GM18526 (cell line): ENCODE data around the gene APLP2.

Source experiments
- POLR2A ChIP-seq: IDR thresholded peaks from 3 replicates; pipeline ENCODE4 v1.6.1; 2011; ENCODE audit not compliant: insufficient read length; ENCODE audit errors: extremely low read depth

APLP2 gene

DNA sequence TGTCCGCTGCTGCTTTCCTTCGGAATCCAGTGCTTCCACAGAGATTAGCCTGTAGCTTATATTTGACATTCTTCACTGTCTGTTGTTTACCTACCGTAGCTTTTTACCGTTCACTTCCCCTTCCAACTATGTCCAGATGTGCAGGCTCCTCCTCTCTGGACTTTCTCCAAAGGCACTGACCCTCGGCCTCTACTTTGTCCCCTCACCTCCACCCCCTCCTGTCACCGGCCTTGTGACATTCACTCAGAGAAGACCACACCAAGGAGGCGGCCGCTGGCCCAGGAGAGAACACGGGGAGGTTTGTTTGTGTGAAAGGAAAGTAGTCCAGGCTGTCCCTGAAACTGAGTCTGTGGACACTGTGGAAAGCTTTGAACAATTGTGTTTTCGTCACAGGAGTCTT, 74.4 kb downstream of the APLP2 start:
- TF ChIP-seq POLR2A: no peak

DNA sequence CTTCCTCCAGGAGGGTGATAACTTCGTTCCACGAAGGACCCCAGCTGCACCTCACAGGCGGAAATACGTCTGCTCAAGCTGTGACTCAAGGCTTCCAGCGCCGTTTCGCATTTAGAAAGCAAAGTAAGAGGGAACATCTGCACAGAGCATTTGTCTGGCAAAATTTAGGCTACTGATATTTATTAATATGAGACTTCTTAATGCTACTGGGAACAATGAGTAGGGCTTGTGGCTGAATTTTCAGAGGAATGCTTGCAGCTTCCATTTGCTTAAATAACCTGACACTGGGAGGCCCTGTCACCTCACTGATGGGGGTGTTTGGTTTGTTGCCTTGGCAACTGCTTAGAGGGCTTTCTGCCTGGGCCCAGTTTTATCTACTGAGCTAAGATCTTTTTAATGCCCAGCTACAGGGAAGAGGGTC, 75.2 kb downstream of the APLP2 start:
- TF ChIP-seq POLR2A: no peak

DNA sequence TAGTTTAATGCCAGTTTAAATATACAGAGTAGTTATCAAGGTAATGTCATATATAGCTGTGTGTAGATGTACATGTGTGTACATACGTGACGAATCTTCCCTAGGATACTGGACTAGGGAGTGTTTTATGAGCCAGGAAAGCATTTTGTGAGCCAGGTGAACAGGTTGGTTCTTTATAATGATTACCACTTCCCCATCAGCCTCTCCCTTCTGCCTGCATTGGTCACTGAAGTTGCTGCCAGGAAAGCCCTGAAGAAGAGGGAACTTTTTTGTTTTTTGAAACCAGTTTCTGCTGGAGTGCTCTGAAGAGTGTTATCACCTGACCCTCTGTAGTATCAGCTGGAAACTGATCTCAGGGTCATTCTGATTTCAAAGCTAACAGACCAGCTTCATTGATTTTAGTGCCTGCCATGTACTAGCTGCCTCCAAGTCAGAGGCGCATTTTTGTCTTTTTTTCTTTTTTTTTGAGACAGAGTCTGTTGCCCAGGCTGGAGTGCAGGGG, 75.7 kb downstream of the APLP2 start:
- TF ChIP-seq POLR2A: no peak

DNA sequence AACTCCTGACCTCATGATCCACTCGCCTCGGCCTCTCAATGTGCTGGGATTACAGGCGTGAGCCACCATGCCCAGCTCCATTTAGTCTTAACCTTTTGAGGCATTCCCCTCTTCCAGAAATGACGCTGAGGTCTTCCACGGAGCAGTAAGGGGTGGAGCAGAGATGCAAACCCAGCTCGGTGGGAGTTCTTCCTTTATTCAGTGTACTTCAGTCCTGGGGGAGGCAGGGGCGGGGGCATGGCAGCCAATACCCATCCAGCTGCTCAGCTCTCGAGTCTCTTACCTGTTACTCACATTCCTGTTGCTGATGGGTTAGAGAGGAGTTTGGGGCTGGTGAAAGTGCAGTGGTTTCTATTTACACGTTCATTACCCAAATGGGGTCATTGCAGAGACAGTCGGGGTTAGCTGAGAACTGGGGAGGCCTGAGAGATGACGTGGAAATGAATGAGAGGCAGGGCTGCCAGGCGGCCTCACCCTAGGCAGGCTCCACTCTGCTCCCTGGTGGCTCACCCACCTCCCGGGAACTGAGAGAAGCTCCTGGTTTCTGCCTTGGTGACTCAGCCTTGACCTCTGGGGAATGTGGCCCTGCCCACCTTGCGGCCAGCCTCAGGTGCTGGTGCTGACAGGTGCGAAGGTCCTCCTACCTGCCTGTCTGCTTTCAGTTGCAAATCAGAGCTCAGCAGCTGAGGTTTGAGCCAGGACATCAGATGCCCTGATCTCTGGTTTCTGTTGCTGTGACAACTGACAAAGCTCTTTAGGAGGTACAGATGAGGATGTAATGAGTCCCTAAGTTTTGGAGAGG, 76.5 kb downstream of the APLP2 start:
- TF ChIP-seq POLR2A: no peak

DNA sequence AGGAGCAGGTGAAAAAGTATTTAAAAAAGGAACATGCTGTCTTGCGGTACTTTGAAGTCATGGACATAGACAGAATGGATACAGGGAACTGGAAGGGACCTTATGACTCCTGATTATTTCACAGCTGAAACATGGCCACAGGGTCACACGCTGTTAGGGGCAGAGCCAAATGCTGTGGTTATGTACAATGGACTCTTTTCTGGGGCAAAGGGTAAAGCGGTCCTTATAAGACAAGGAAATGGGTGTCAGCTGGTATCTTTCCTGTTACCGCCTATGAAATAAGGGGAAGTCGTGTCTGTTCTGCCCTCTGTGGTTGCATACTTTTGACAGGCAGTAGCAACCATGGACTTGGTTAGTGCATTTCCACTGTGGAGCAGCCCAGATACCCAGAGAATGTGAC, 77.1 kb downstream of the APLP2 start:
- TF ChIP-seq POLR2A: no peak

DNA sequence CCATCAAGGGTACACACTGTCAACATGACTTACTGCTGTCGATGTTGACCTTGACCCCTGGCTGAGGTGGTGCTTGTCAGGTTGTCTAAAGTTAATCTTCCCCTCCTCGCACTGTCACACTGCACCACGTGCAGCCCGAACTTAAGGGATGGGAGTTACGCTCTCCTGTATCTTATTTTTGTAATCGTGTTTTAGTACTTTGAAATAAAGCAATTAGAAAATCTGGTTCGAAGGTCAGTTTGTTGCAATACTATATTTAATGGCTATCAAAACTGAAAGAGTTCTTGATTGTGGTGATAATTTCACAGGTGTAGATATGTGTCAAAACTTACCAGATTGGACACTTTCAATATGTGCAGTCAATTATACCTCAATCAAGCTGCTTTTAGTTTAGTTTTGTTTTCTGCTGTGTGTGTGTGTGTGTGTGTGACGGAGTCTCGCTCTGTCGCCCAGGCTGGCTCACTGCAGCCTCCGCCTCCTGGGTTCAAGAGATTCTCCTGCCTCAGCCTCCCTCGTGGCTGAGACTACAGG, 79.2 kb downstream of the APLP2 start:
- TF ChIP-seq POLR2A: no peak

DNA sequence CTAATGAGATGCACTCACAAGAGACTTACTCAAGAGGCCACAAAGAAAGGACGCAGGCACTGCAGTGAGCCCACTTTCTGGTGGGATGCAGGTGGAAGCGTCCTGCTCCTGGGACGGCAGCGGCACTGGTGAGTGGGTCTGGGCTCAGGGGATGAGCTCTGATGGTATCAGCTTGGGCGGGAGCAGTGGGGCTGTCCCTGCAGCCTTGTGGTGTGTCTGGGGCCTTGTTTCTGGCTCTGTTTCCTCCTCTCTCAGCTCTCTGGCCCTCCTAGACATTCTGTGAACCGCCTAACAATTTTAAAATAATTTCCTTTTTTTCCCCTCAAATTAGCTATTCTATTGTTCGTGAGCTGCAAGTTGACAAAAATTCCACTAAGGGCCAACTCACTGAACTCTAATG, 81.1 kb downstream of the APLP2 start:
- TF ChIP-seq POLR2A: no peak

DNA sequence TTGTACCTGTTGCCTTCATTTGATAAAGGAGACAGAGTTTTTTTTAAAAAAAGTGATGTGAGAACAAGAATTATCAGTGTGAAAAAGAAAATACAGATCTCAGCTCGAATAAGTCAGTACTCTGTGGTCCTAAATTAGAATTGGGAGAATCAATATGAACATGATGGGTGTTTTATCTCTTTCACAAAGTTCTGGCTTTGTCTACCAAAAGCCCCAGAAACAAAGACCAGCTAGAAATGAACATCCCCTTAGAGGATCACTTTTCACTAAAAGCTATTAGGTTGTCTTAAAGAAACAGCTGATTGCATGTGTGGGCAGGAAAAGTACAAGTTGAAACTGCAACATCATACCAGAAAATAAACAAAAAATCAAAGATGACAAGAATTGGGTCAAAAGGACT, 81.5 kb downstream of the APLP2 start:
- no peak for TF ChIP-seq POLR2A

DNA sequence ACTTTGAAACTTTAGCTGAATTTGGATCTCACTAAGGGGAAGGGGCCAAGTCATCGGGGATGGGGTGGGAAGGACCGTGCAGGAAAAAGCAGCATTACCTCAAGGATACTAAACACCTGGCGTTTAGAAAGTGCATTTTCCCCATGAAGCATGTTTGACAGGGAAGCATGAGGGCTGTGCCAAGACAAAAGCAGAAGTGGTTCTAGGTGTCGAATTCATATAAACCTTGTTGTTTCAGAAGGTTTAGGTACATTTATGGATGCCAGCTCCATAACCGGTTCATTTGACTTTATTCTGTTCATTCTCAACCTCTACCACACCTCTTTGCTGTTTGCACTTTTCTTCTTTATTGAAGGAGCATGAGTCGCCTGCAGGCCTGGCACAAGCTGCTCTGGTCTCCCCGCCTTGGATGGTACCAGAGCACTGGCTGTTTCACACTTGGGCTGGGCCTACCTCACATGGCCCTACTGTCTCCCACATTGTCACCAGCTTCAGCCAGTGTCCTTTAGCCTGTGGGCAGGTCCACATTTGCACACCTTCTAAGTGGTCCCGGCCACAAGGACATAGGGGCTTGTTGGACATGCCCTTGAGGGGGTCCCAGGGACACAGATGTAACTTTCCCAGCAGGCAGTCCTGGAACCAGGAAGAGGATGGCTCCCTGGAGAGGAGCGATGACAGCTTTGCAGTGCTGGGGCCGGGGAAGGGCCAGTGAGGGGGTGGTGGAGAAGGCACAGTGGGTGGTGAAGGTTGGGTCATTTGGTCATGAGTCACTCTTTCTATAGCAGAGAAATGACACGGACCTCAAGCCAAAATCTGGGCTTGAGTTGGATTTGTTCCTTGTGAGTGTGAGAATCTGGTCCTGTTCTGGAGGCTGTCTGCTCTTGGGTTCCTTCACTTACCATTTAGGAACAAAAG, 86.7 kb downstream of the APLP2 start:
- no peak for TF ChIP-seq POLR2A

DNA sequence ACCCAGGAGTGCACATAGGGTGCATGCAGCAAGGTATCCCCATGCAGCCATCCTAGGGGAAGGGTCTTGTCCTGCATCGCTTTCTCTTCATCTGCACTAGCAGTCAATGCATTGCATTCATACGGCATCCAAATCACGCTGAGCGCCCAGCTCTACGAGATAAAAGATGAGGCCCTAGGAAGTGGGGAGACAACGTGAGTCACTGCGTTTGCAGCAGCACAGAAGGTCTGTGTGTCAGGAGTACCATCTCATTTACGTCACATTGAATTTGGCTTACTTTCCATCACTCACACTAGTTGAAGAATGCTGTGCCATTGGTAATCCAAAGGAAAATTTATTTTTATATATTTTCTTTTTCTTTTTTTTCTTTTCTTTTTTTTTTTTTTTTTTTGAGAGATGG, 87.4 kb downstream of the APLP2 start:
- TF ChIP-seq POLR2A: no peak

DNA sequence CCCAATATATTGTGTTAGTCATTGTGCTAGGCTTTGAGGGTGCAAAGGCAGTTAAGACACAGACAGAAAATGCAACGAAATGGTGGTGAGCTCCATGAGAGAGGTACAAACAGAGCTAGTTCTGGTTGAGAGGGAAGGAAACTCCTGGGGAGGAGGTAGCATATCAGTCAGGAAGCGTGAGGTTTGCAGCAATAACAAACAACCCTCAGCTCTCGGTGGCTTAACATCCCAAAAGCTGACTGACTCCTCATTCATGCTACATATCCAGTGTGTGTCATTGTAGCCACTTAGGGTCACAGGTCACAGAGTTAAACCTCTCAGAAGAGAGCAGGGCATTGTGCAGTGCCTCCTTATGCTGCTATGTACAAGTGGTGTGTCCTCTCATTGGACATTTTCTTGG, 88.1 kb downstream of the APLP2 start:
- no peak for TF ChIP-seq POLR2A

DNA sequence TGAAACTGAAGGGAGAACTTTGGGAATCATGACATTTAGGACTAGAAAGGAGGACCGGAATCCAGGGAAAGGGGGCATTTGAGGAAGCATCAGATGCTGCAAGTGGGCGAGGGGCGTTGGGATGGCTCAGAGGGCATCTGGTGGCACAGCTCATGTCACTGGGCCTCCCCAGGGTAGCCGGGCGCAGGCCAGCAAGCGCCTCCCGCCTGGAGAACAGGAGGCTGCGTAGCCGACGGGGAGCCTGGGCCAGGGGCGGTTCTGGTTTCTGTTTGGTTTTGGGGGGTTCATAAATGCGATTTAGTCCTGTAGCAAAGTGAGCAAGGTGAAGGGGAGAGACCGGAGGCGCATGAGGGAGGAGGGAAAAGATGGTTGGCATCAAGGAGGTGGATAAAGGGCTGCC, 89.4 kb downstream of the APLP2 start:
- TF ChIP-seq POLR2A: no peak

DNA sequence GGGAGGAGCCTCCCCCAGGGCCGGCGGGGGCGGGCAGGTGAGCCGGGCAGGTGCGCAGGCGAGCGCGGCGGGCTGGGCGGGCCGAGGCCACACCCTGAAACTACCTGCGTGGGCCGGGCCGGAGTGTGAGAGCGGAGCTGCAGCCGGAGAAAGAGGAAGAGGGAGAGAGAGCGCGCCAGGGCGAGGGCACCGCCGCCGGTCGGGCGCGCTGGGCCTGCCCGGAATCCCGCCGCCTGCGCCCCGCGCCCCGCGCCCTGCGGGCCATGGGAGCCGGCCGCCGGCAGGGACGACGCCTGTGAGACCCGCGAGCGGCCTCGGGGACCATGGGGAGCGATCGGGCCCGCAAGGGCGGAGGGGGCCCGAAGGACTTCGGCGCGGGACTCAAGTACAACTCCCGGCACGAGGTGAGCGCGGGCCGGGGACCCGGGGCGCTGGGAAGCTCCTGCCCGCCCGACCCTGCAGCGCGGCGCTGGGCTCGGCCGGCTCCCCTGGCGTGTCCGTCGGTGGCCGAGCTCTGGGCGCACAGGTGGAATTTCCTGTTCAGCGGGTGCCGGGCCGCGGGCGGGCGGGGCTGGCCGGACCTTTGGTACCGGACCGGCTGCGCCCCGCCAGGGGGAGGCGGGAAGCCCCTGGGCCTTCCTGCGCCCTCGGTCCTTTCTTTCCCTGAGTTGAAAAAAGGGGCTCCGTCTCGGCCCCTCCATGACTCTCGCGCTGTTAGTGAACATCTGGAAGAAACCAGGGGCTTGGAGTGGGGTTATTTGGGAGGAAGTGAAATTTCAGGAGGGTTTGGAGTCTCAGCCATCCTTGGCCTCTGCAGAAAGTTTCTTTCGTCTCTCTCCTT, 90.2 kb downstream of the APLP2 start, which contains the start of gene ST14:
ST14 (plus strand) TSS at position 126 of the 841 bp plus-strand sequence; CDS start at position 324, 198 bp downstream.
- no peak for TF ChIP-seq POLR2A

DNA sequence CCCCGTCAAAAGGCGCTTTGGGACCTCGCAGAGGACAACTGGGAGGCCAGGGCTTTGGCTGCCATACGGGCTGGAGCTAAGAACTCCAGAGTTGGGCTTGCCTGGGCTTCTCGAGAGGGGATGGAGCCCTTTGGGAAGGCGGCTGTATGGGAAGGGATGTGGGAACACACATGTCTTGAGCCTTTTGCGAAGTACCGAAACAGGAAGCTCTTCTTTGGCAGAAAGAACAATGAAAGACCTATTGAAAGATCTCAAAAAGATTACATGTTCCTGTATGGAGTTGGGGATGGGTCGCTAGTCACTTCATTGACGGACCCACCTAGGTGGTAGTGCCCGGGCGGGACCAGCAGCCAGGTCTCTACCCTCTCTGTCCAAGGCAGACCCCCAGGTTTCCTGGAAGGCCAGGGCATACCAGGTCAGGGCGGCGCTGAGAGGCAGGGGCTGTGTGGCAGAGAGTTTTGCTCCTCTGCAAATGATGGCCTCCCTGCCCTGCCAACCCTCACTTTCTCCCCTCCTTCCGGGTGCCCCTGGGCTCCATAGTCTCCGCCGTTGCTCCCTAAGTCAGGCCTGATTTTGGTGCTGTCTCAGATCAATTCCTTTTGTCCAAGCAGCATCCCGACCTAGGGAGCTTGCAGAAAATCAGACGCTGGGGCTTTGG, 90.9 kb downstream of the APLP2 start:
- TF ChIP-seq POLR2A: no peak
